CD4-positive, alpha-beta T cell treated with Interleukin-6 for 4 hours (primary cell): Measurements from ENCODE around the gene MAVS.
"Not testable (repeated sequence)": the region's sequence is repeated elsewhere in the genome, so short reads cannot be mapped to it uniquely, and the experiment has no call there.

ENCODE experiments used
- DNase-seq: peaks from one replicate; pipeline ENCODE4 v3.0.0-alpha.2; 2020; ENCODE audit warnings: mixed read lengths

The MAVS gene

DNA sequence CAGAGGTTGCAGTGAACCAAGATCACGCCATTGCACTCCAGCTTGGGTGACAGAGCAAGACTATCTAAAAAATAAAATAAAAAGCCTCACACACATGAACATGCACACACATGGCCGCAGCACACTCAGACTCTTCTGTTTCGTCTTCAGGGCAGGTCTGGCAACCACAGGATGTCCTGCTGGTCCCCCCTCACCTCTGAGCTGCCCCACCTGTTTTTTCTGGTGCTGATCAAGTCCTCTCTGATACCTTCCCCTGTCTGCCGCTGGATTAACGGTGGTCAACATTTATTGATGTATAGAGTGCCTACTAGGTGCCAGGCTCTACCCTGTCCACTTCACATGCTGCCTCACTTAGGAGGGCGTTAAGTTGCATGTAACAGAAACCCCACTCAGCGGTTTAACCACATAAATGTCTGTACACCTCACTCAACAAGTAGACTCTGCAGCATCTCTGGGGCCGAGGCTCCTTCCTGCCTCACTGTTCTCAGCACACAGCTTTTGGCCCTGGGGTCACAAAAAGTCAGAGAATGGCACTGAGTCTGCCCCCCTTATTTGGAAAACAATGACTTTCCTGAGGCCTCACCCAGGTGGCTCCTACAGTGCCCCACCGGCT, 30.8 kb upstream of the MAVS start:
- DNase-seq, result peak; percentile 74

DNA sequence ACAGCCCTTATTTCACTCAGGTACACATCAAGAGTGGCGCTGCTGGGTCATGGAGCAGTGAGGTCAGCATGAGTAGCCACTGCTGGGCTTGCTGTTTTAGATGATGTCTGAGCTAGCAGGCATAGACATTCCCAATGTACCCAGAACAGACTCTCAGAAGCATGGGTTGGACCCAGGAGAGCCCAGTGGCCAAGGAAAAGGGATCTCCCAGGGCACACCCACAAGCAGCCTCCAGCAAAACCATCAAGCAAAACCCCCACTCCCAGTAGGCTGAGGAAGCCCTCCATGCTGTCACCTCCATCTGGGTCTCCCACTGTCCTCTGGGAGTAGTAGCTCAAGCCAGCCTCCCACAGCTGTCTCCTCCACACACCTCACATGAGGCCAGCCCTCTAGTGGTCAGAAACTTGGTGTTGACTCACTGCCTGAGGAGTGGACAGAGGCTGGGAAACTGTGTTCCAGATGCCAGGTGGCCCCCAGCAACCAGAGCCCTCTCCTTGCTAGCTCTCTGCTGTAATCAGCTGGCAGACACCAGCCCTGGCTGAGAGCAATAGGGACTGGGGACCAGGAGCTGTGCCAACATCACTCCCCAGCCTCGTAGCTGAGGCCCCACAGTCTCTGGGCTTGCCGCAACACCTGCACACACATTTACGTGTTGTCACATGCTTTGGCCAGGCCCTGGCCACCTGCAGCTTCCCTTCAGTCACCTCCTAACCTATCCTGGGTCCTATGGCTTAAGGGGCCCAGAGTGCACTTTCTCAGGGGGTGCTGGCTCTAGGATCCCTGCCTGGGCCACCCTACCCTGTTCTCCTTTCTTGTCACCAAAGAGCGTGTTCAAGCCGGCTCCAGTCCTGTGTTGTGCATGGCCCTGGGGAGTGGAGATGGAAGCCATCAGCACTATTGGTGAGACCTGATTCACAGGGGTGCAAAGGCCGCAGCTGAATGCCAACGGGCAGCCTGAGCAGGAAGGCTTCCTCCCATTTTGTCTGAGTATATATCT, 28.2 kb upstream of the MAVS start:
- DNase-seq, result peak; percentile 30

DNA sequence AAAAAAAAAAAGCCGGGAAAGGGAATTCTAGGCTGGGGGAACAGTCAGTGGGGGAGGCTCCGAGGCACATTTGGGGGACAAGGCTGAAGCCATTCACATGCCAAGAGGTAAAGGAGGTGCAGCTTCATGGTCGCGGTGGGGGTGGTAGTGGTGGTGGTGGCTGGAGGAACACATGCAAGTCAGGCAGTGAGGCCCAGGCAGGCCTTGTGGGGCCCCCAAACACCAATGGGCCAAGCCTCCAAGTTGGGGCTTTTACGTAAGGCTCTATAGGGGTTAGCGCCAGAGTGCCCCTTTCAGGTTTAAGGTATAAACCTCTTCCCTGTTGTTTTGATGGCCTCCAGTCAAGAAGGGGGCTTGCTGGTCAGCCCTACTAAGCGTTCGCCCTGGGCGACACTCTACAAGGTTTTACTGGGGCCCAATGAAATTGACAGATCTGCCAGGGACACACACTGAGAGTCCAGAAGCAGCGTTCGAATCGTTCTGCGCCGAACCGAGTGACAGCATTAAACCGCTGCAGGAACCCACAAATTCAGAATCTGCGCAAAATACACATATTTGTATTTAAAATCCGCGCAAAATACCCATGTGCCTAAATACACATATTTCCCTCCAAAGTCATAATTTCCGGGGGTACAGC, 27.1 kb upstream of the MAVS start:
- DNase-seq, result no peak

DNA sequence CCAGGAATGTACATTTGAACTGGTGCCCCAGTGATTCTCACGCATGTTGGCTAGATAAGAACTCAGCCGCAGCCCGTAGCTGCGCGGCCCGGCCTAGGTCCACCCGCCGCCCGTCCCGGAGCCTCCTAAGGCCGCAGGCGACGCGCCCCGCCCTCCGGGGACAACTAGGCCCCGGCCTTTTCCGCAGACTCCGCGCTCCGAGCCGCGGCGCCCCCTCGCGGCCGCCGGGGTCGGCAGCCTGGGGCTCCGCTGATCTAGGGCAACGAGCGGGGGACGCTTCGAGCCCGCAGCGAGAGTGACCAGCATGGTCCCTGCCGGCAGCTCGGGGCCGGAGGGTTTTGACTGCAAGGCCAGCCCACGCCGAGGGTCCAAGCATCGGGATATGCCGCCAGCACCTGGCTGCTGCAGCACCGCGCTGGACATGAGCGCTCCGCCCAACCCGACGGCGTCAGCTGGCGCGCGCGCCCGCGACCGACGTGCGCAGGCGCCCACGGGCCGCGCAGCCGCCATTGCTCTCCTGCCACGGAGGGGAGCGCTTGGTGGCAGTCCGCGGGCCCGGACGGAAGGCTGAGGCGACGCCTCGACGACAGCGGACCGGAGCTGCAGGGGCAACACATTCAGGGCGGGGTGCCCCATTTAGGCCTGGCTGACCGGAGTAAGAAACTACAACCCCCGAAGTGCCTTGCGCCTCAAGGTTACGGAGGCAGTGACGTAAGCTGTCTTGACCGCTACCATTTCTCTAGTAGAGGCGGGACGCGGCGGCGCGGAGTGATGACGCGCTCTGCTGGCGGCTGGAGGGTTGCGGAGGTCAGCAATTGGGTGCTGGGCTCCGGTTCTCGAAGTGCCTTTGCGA, 26.4 kb upstream of the MAVS start, which contains the start of gene AP5S1:
TSS of gene AP5S1 (plus strand) at position 500 of the 853 bp plus-strand sequence. CDS start 1,571 bp downstream, outside the sequence.
- DNase-seq, result peak; percentile 92

DNA sequence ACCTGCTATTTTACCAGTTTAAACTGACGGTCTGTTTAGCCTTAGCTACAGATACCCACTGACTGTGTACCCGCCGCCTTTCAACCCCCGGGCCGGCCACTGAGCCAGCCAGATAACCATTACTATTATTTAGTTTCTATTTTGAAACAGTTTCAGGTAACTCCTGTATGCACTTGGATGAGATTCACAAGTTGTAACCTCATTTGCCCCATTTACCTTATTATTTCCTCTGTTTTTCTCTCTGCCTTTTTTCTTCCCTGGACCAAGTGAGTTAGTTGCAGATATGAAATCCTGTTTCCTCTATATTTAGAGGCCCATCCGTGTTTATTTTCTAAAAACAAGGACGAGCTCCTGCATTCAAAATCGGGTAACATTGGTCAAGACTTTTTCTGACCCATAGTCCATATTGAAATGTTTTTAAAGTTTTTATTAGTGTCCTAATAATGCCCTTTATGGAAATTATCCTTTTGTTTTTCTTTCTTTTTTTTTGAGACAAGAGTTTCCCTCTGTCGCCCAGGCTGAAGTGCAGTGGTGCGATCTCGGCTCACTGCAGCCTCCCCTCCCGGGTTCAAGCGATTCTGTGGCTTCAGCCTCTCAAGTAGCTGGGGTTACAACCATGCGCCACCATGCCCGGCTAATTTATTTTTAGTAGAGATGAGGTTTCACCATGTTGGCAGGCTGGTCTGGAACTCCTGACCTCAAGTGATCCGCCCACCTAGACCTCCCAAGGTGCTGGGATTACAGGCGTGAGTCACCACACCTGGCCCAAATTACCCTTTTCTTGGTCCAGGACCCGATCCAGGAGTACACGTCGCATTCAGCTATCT, 25.5 kb upstream of the MAVS start:
- no peak for DNase-seq

DNA sequence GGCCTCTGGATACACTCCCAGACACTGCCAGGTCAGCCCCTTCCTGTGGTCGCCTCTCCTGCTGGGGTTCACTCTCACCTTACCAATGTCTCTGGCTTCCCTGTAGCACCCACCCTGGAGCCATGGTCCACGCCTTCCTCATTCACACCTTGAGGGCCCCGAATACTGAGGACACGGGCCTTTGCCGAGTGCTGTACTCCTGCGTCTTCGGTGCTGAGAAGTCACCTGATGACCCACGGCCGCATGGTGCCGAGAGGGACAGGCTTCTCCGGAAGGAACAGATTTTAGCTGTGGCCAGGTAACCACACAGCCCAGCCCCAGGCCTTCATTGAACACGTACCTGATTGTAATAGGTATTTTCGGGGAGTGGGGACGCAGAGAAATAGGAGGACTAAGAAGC, 24.6 kb upstream of the MAVS start:
- DNase-seq, result no peak

DNA sequence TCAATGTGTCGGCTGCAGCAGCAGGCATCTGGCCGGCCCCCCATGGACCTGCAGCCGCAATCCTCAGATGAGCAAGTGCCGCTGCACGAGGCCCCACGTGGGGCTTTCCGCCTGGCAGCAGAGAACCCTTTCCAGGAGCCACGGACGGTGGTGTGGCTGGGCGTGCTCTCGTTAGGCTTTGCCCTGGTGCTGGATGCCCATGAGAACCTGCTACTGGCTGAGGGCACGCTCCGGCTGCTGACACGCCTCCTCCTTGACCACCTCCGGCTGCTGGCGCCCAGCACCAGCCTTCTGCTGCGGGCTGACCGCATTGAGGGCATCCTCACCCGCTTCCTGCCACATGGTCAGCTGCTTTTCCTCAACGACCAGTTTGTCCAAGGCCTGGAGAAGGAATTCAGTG, 22.8 kb upstream of the MAVS start:
- DNase-seq, result no peak

DNA sequence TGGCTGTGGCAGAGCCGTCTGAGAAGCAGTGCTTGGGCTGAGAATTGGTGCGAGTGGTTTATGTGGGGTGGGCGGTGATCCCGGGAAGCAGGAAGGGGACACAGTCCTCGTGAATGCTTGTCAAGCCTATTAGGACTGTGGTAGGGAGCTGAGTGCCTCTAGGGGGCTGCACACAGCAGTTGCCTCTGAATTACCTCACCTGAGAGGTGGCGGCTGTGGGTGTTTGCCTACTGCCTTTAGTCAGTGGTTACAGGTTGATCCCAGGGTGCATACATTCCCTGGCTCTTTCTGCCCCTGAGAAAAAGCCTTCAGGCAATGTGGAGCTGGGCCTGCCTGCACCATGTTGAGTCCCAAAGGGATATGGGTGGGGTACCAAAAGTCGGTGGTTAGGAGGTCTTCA, 21.1 kb upstream of the MAVS start:
- DNase-seq, result no peak

DNA sequence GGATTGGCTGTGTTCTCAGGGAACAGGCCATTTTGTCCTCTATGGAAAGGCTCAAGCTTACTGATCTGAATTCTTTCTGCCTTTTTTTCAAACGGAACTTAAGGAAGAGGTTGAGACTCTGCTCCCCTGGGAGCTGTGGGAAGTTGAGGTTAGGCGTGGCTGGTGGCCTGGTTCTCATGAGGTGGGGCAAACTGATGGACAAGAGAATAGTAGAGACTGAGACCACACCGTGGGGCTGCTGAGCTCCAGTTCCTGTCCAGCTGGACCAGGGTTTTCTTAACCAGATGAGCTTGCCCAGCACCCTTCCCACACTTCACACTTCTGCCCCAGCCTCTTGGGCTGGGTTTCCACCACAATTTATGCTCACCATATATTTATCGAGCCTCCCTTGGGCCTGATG, 20.2 kb upstream of the MAVS start:
- DNase-seq, result no peak

DNA sequence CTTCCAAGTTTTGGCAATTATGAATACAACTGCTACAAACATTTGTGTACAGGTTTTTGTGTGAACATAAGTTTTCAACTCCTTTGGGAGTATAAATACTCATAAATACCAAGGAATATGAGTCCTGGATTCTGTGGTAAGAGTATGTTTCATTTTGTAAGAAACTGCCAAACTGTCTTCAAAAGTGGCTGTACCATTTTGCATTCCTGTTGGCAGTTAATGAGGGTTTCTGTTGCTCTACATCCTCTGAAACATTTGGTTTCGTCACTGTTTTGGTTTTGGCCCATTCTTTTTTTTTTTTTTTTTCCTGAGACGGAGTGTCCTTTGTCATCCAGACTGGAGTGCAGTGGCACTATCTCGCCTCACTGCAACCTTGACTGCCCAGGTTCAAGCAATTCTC, 17.8 kb upstream of the MAVS start:
- DNase-seq, result no peak

DNA sequence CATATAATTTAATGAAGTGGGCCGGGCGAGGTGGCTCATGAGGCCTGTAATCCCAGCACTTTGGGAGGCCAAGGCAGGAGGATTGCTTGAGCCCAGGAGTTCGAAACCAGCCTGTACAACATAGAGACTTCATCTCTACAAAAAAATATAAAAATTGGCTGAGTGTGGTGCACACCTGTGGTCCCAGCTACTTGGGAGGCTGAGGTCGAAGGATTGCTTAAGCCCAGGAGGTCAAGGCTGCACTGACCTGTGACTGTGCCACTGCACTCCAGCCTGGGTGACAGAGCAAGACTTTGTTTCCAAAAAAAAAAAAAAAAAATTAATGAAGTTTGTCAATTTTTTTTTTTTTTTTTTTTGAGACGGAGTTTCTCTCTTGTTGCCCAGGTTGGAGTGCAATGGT, 16.7 kb upstream of the MAVS start:
- not testable (repeated sequence) for DNase-seq

DNA sequence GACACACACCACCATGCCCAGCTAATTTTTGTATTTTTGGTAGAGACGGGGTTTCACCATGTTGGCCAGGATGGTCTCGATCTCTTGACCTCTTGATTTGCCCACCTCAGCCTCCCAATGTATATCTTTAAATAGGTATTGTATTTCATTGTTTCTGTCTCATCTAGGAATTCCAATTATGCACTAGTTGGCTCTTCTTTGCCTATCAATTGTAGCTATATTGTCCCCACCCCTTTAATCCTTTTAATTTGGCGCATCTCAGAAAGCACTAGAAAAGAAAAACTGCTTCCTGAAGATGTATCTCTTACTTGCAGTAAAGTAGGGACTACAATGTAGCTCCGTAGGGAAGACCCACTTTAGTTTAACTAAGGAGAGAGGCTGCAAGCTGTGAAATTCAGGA, 10.5 kb upstream of the MAVS start:
- no peak for DNase-seq

DNA sequence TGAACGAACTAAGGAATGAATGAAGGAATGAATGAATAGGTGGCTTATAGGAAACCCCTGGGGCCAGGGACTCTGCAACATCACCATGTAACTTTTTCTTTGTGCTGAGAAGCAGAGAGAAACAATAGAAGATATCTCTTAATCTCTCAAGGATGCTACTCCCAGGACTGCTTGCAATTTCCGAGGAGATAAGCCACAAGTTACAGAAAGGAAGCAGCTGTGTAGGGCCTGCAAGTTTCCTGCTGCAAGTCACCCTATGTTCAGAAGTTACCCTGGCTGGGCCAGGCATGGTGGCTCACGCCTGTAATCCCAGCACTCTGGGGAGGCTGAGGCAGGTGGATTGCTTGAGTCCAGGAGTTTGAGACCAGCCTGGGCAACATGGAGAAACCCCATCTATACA, 7.3 kb upstream of the MAVS start:
- DNase-seq, result no peak

DNA sequence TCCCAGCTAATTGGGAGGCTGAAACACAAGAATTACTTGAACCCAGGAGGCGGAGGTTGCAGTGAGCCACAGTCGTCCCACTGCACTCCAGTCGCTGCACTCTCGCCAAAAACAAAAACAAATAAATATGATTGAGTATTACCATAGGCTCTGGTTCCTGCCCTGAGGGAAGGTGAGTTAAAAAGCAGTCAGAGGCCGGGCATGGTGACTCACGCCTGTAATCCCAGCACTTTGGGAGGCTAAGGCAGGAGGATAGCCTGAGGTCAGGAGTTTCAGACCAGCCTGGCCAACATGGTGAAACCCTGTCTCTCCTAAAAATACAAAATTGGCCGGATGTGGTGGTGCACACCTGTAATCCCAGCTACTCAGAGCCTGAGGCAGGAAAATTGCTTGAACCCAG, 6.4 kb upstream of the MAVS start:
- DNase-seq, result not testable (repeated sequence)

DNA sequence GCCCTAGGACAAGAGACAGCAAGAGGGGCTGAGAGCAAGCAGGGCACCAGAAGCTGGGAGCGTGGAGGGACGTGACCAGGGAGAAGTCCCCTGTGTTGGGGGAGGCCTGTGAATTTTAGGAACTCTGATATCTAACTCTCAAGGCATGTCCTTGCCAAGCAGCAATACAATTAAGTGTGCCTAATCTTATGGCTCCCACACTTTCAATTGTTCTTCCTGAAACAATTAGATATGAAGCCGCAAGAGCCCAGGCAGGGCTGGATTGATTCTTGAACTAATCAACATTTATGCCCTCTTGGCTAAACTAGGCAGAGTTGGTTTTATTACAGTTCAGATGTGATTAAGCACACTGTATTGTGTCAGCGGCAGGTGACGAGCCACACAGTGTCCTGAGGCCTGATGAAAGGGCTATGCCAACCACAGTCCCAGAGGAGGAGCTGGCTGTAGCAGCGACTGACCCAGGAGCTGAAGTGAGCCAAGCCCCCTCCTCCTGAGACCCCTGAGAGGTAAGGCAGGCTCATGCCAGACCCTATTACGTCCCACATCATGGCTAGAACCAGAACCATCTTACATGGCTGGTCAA, 4.2 kb upstream of the MAVS start:
- DNase-seq, result no peak

DNA sequence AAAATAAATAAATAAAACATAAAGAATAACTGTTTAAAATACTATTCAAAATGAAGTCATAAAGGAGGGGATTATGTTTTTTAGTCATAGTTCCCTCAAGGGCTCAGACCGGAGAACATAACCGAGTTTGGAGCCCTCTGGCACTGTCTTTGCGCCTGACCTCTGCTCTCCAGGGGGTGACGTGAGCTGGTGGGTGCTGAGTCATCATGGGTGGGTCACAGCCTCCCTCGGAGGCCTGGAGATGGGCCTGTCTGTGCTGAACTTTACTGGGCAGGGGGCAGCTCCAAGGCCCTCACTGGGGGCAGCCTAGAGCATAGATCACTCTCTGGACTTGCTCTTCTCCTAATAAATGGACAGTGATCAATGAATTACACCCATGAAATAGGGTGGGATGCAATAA, 3.1 kb upstream of the MAVS start:
- no peak for DNase-seq

DNA sequence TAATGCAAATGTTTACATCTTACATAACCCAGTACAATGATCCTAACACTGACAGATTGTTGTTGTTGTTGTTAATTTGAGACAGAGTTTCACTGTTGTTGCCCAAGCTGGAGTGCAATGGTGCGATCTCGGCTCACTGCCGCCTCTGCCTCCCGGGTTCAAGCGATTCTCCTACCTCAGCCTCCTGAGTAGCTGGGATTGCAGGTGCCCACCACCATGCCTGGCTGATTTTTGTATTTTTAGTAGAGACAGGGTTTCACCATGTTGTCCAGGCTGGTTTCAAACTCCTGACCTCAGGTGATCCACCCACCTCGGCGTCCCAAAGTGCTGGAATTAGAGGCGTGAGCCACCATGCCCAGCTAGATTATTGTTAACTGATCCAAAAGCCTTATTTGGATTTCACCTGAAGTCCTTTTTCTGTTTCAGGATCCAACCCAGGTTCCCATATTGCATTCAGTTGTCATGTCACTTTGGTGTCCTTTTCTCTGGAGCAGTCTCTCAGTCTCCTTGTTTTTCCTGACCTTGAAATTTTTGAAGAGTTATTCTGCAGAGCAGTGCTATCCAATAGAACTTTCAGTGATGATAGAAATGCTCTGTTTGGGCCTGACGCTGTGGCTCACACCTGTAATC, 2.5 kb upstream of the MAVS start:
- not testable (repeated sequence) for DNase-seq

DNA sequence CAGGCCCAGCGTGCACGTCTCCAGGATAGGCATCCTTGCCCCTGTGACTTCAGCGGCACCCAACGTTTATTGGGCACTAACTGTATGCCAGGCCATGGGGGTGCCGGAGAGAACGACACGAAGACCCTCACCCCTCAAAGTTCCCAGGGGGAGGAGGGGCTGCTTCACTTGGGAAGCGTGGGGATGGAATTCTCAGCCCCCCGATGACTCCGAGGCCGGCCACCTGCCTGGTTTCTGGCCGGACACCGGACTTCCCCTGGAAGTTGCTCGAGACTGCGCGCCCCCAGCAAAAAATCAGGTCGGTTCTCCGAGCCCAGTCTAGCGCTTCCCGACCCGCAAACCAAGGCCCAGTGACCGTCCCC, 275 bp upstream of the MAVS start:
- no peak for DNase-seq

DNA sequence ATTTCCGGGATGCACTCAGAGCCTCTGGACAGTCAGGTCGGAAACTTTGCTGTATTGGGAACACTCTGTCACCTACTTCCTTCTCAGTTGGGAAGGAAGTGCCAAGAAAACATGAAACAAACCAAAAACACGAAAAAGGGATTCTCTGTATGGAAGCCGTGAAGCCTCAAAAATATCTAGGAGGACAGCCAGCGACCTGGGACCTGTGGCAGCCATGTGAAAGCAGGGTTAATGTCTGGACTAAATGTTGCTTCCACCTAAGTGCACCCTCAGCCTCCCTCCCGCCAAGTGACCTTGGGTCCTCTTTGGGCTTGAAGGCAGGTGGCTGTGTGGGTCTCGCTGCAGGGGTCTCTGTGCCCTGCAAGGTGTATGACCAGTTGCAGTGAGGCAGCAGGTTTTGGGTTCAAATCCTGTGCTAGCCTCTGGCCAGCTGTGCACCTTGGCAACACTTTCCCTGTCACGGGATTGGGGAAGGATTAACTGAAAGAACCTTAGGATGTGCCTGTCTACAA, 851 bp downstream of the MAVS start:
- DNase-seq, result no peak

DNA sequence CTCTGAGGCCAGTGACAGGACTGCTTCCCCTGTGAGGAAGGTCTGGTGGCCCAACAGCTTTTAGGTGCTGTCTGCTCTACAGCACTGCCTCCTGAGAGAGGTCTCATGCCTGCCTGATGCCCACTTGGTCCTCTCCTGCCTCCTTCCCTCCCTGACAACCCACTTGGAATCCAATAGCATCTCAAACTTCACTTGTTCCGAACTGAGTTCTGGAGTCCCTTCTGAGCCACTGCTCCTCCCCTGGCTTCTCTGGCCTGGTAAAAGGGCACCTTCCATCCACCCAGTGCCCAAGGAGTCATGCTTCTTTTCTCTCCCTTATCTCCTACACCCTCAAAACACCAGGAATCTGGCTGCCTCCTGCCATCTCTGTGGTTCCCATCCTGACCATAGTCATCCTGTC, 1.9 kb downstream of the MAVS start:
- no peak for DNase-seq

DNA sequence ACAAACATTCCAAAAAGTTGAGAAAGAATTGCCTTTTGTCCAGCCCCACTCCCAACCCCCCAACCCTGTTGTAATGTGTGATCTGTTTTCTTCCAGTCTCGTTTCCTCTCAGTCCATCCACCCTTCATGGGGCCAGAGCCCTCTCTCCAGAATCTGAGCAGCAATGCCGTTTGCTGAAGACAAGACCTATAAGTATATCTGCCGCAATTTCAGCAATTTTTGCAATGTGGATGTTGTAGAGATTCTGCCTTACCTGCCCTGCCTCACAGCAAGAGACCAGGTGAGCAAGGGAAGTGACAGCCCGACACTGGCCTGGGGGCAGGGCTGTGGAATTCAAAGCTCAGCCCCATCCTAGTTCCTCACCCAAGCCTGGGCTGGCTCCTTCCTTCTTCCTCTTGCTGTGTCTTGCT, 7.8 kb downstream of the MAVS start:
- DNase-seq, result no peak
